Measurements from ENCODE around the gene SELENOO. TPM values are rescaled to one million over a fixed set of nuclear protein-coding genes. Genes with fewer than 3 reads are reported as not detected.

SELENOO gene
- total and polyA plus RNA-seq, 2 donors (not counting 1 experiment from before 2014, with no cell fraction given) = 62.1 to 74.6 TPM

- Histone ChIP-seq H3K9me3 (ENCODE audit: control extremely low read depth in 1 of 3, control insufficient read depth in 2 of 3, insufficient read depth in 1 of 3, low read length in 2 of 3) (no peaks in the 10 kb centered on the region), H3K4me1 (ENCODE audit: control insufficient read depth in 2 of 2, insufficient read depth in 2 of 2, low read length in 2 of 2) (peaks cover 20 to 50% of the 10 kb centered on the region in 2 donors), H3K27me3 (replicated peaks in 1 of 4; ENCODE audit: control extremely low read depth in 1 of 4, control insufficient read depth in 3 of 4, insufficient read depth in 4 of 4, low read length in 3 of 4) (no peaks in the 10 kb centered on the region), H3K9ac (ENCODE audit: low read length) (peak overlapping the region; percentile 79), H3K27ac (ENCODE audit: low read length in 2 of 2) (no peak overlapping the region), H4K20me1 (ENCODE audit: control insufficient read depth, insufficient read depth, low read length, poor library complexity, severe bottlenecking) (peaks cover 42% of the 10 kb centered on the region), H3K79me2 (ENCODE audit: control insufficient read depth, insufficient read depth, low read length) (peaks cover 32% of the 10 kb centered on the region), H2AFZ (ENCODE audit: insufficient read depth, low read depth, low read length, poor library complexity, severe bottlenecking) (no peak overlapping the region), H3K4me2 (replicated peaks; ENCODE audit: low read depth, low read length, poor library complexity, severe bottlenecking) (peak overlapping the region; percentile 95), H3K4me3 (ENCODE audit: control extremely low read depth in 1 of 5, extremely low read depth in 1 of 5, insufficient read depth in 1 of 5, low read depth in 2 of 5, low read length in 4 of 5) (peak overlapping the region in 2 of 5 experiments; percentile 5 to 69), H3K36me3 (replicated peaks in 1 of 2; ENCODE audit: control extremely low read depth in 1 of 2, control insufficient read depth in 1 of 2, extremely low read depth in 1 of 2, insufficient read depth in 2 of 2, low read length in 1 of 2) (peaks cover 0 to 29% of the 10 kb centered on the region in 2 experiments)
- Mint-ChIP-seq H3K9me3 (ENCODE audit: insufficient read depth) (no peaks in the 10 kb centered on the region), H3K27me3 (no peaks in the 10 kb centered on the region), H3K4me3 (peak overlapping the region; percentile 86), H3K27ac (no peak overlapping the region), H3K4me1 (peaks cover 27% of the 10 kb centered on the region)
- ATAC-seq (ENCODE audit: low read depth) (no peak), DNase-seq (no peak)
- TF ChIP-seq EZH2 (IDR thresholded peaks at IDR 0.05; ENCODE audit: borderline replicate concordance, insufficient read depth, low read depth, low read length, poor library complexity, severe bottlenecking) (no peak), CTCF (IDR thresholded peaks at IDR 0.05) (no peak)
- POLR2A ChIA-PET = interaction anchor here (1.2 to 3.1 kb wide), 2 partner anchors 44 to 371 kb away, joined by 4 to 12 read pairs; no protein-coding TSS in a partner anchor
- intact Hi-C loops (cut with micrococcal nuclease) = loop anchor here (5.0 kb wide), 1 partner anchor 333 kb away; the partner anchor contains the start of gene CHKB
- WGBS (ENCODE audit: insufficient coverage) = 97% methylated on average over 32 of the region's 32 CpGs
- CTCF ChIA-PET = interaction anchor here (1.0 to 3.8 kb wide), 6 partner anchors 9 to 276 kb away, joined by 3 to 52 read pairs (median 15); partner anchors contain the start of genes DENND6B and SCO2
These were observed 48.8 kb downstream of the SELENOO start for GRCh38 chr22:50249341-50250248.
